ENCODE measurements around the gene ADGRL3.

Gene ADGRL3

GRCh38 chr4:61443813-61444510 lies 243.8 kb downstream of the ADGRL3 start:
- H3K4me2 ChIP-seq (ENCODE audit: low read length), result no peak overlapping the region
- no peak for TF ChIP-seq CTCF (IDR thresholded peaks at IDR 0.05; ENCODE audit: low read length)
- no peaks in the 10 kb centered on the region for H4K20me1 ChIP-seq (ENCODE audit: insufficient read depth, low read length)

GRCh38 chr4:61445374-61446063 lies 245.4 kb downstream of the ADGRL3 start:
- Histone ChIP-seq H3K27me3 (ENCODE audit: insufficient read depth, low read length) (no peaks in the 10 kb centered on the region), H3K9me3 (ENCODE audit: low read length) (no peaks in the 10 kb centered on the region), H3K4me2 (ENCODE audit: low read length) (no peak overlapping the region), H3K79me2 (ENCODE audit: insufficient read depth, low read length) (no peaks in the 10 kb centered on the region), H3K4me3 (ENCODE audit: low read depth, low read length, poor library complexity, severe bottlenecking) (no peak overlapping the region), H3K36me3 (ENCODE audit: insufficient read depth, low read length) (no peaks in the 10 kb centered on the region), H3K9me2 (ENCODE audit: low read depth, low read length) (no peaks in the 10 kb centered on the region), H3K27ac (ENCODE audit: low read depth, low read length, poor library complexity, severe bottlenecking) (no peak overlapping the region), H3F3A (ENCODE audit: insufficient read depth, low read length) (no peaks in the 10 kb centered on the region), H4K20me1 (ENCODE audit: insufficient read depth, low read length) (no peaks in the 10 kb centered on the region), H3K4me1 (ENCODE audit: insufficient read depth, low read length, severe bottlenecking) (no peaks in the 10 kb centered on the region), H3K9ac (ENCODE audit: low read length) (no peak overlapping the region), H2AFZ (ENCODE audit: low read length) (no peak overlapping the region)
- no peak for TF ChIP-seq CTCF (IDR thresholded peaks at IDR 0.05; ENCODE audit: low read length)

More at GRCh38 chr4:61443813-61444510, 243.8 kb downstream of the ADGRL3 start:
- Histone ChIP-seq H3K9me3 (ENCODE audit: low read length) (no peaks in the 10 kb centered on the region), H3K27me3 (ENCODE audit: insufficient read depth, low read length) (no peaks in the 10 kb centered on the region), H3K9me2 (ENCODE audit: low read depth, low read length) (no peaks in the 10 kb centered on the region), H3K9ac (ENCODE audit: low read length) (no peak overlapping the region), H3K27ac (ENCODE audit: low read depth, low read length, poor library complexity, severe bottlenecking) (no peak overlapping the region), H3K4me3 (ENCODE audit: low read depth, low read length, poor library complexity, severe bottlenecking) (no peak overlapping the region), H3K36me3 (ENCODE audit: insufficient read depth, low read length) (no peaks in the 10 kb centered on the region), H3F3A (ENCODE audit: insufficient read depth, low read length) (no peaks in the 10 kb centered on the region), H3K79me2 (ENCODE audit: insufficient read depth, low read length) (no peaks in the 10 kb centered on the region), H3K4me1 (ENCODE audit: insufficient read depth, low read length, severe bottlenecking) (no peaks in the 10 kb centered on the region), H2AFZ (ENCODE audit: low read length) (no peak overlapping the region)

GRCh38 chr4:61446941-61447340 lies 246.8 kb downstream of the ADGRL3 start:
- no peak for TF ChIP-seq EZH2 (IDR thresholded peaks at IDR 0.05; ENCODE audit: borderline replicate concordance, low read length)
- no peak for TF ChIP-seq CTCF (IDR thresholded peaks at IDR 0.05; ENCODE audit: low read length)
- Histone ChIP-seq H3K4me2 (ENCODE audit: low read length) (no peak overlapping the region), H3K9me3 (ENCODE audit: low read length) (no peaks in the 10 kb centered on the region), H3F3A (ENCODE audit: insufficient read depth, low read length) (no peaks in the 10 kb centered on the region), H3K4me1 (ENCODE audit: insufficient read depth, low read length, severe bottlenecking) (no peaks in the 10 kb centered on the region), H3K4me3 (ENCODE audit: low read depth, low read length, poor library complexity, severe bottlenecking) (no peak overlapping the region), H3K27ac (ENCODE audit: low read depth, low read length, poor library complexity, severe bottlenecking) (no peak overlapping the region), H2AFZ (ENCODE audit: low read length) (no peak overlapping the region), H3K9me2 (ENCODE audit: low read depth, low read length) (no peaks in the 10 kb centered on the region), H3K36me3 (ENCODE audit: insufficient read depth, low read length) (no peaks in the 10 kb centered on the region), H3K9ac (ENCODE audit: low read length) (no peak overlapping the region), H3K27me3 (ENCODE audit: insufficient read depth, low read length) (no peaks in the 10 kb centered on the region), H3K79me2 (ENCODE audit: insufficient read depth, low read length) (no peaks in the 10 kb centered on the region), H4K20me1 (ENCODE audit: insufficient read depth, low read length) (no peaks in the 10 kb centered on the region)

Measured in OCI-LY1 (cell line).